HEK293 (cell line): ENCODE measurements around the gene DDX25.

ENCODE experiments used
- CTCF ChIP-seq: fragments of 450-650 bp; formaldehyde crosslinking; IDR thresholded peaks from 2 replicates; pipeline ENCODE4 v1.5.1; 2016; ENCODE audit warnings: missing biosample characterization, missing genetic modification characterization
- PBX3 ChIP-seq: sonication (generic); formaldehyde crosslinking; IDR thresholded peaks from 2 replicates; pipeline ENCODE4 v1.8.1; 2022; ENCODE audit warnings: mild to moderate bottlenecking, moderate library complexity, missing genetic modification reagents
- TCF7L2 ChIP-seq: IDR thresholded peaks from 2 replicates; pipeline ENCODE4 v1.6.1; 2011; ENCODE audit warnings: low read depth, mild to moderate bottlenecking, inconsistent platforms, low read length, moderate library complexity, borderline replicate concordance
- WT1 ChIP-seq: fragments of 450-650 bp; formaldehyde crosslinking; IDR thresholded peaks from 2 replicates; pipeline ENCODE4 v1.5.1; 2016; ENCODE audit warnings: missing biosample characterization, missing genetic modification characterization
- ZNF266 ChIP-seq: fragments of 450-650 bp; formaldehyde crosslinking; IDR thresholded peaks from 2 replicates; pipeline ENCODE4 v1.5.1; 2016; ENCODE audit warnings: missing biosample characterization, missing genetic modification characterization, low read depth
- ZNF600 ChIP-seq: fragments of 450-650 bp; formaldehyde crosslinking; IDR thresholded peaks from 2 replicates; pipeline ENCODE4 v1.5.1; 2016; ENCODE audit warnings: missing biosample characterization, missing genetic modification characterization

- TF ChIP-seq CTCF (tag by site-specific recombination) (no peak), ZNF600 (tag by site-specific recombination) (no peak), WT1 (tag by site-specific recombination) (no peak), PBX3 (CRISPR knock-in tag) (no peak), ZNF266 (tag by site-specific recombination) (no peak), TCF7L2 (no peak)
Measured at GRCh38 chr11:125945011-125945796, 40.9 kb downstream of the DDX25 start.
